WI38 (cell line): Measurements from ENCODE around the gene ANKRD1.
"Not testable (repeated sequence)": the region's sequence is repeated elsewhere in the genome, so short reads cannot be mapped to it uniquely, and the experiment has no call there.

ENCODE experiments used
- H3K4me3 ChIP-seq: 2 replicates; pipeline ENCODE4 v1.5.1; 2011; ENCODE audit warnings: low read depth, mild to moderate bottlenecking, control low read depth, low read length
- CTCF ChIP-seq: IDR thresholded peaks from 2 replicates; pipeline ENCODE4 v1.5.1; 2012; ENCODE audit warnings: low read depth, mild to moderate bottlenecking, control low read depth, low read length

The ANKRD1 gene

GRCh38 chr10:90945491-90946070, 24.7 kb upstream of the ANKRD1 start:
- no peak overlapping the region for H3K4me3 ChIP-seq
- no peak for TF ChIP-seq CTCF

GRCh38 chr10:90944749-90945148, 23.9 kb upstream of the ANKRD1 start:
- TF ChIP-seq CTCF: no peak
- no peak overlapping the region for H3K4me3 ChIP-seq

GRCh38 chr10:90942980-90943379, 22.1 kb upstream of the ANKRD1 start:
- H3K4me3 ChIP-seq: not testable (repeated sequence)

GRCh38 chr10:90939648-90940047, 18.8 kb upstream of the ANKRD1 start:
- no peak for TF ChIP-seq CTCF

DNA sequence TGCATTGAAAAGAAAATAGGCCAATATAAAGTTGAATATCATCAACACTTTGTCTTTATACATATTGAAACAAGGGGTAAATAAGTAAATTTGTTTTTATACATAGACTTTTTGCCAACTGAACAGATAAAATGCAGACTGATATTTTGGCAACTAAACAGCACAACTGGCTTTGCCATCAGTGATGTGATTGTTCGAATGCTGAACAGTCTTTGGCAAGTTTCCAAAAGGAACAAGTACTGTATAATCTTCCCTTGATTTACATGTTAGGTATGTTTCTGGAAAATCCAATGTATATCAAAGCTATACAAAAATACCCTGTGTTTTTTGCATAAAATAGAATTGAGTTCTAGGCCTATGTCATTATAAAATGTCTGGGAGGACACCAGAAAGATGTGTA, 18.2 kb upstream of the ANKRD1 start:
- TF ChIP-seq CTCF: no peak
- H3K4me3 ChIP-seq: no peak overlapping the region

More at GRCh38 chr10:90939648-90940047, 18.8 kb upstream of the ANKRD1 start:
- H3K4me3 ChIP-seq: no peak overlapping the region

DNA sequence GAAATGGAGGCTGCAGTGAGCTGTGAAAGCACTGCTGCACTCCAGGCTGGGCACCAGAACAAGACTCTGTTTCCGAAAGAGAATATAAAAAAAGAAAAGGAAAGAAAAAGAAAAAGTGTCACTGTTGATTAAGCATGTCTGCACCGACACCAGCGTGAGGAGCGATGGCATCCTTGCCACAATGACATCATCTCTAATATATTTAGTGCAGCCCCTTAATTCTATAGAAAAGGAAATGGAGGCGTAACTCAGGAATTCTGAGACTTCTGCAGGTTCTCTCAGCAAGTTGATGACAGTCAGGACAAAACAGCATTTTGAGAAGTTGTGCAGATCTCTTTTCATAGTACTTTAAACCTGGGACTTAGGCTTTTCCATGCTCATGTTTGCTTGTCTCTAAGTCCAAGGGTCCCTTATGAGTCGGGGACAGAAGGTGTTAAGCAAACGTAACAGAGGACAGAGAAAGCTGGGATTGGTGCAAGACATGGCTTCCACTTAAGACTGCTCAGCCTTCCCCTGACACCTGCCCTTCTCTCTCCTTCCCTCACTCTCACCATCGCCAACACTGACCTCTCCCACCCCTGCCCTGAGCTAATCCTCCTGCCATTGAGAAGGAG, 16.9 kb upstream of the ANKRD1 start:
- TF ChIP-seq CTCF: no peak
- H3K4me3 ChIP-seq: no peak overlapping the region

- no peak overlapping the region for H3K4me3 ChIP-seq
- TF ChIP-seq CTCF: no peak
These were observed 15.4 kb upstream of the ANKRD1 start for GRCh38 chr10:90936276-90936659.
